22Rv1 (cell line): Measurements from ENCODE around the gene COL12A1.

Experiments used
- H3K27ac ChIP-seq: fragments of 450-650 bp; 2 replicates; pipeline ENCODE4 v1.5.1; 2017
- CTCF ChIP-seq: fragments of 450-650 bp; IDR thresholded peaks from 2 replicates; pipeline ENCODE4 v1.5.1; 2017; ENCODE audit warnings: mild to moderate bottlenecking
- ZFX ChIP-seq: fragments of 450-650 bp; IDR thresholded peaks from 2 replicates; pipeline ENCODE4 v1.6.1; 2017; ENCODE audit warnings: antibody characterized with exemption, borderline replicate concordance

Gene COL12A1

GRCh38 chr6:75128878-75129570, 76.8 kb downstream of the COL12A1 start:
- TF ChIP-seq CTCF (no peak), ZFX (no peak)
- no peak overlapping the region for H3K27ac ChIP-seq

GRCh38 chr6:75126518-75126917, 79.3 kb downstream of the COL12A1 start:
- TF ChIP-seq CTCF = no peak
- no peak for TF ChIP-seq ZFX
- H3K27ac ChIP-seq = no peak overlapping the region

- H3K27ac ChIP-seq = no peak overlapping the region
- TF ChIP-seq CTCF (no peak), ZFX (no peak)
Observed at GRCh38 chr6:75124983-75125382, 80.9 kb downstream of the COL12A1 start.

- TF ChIP-seq CTCF (no peak), ZFX (no peak)
- H3K27ac ChIP-seq = no peak overlapping the region
Observed at GRCh38 chr6:75124085-75124484, 81.8 kb downstream of the COL12A1 start.

GRCh38 chr6:75118925-75119515, 86.8 kb downstream of the COL12A1 start:
- TF ChIP-seq CTCF (no peak), ZFX (no peak)
- no peak overlapping the region for H3K27ac ChIP-seq

- H3K27ac ChIP-seq = no peak overlapping the region
- TF ChIP-seq ZFX (no peak), CTCF (no peak)
Observed at GRCh38 chr6:75117701-75118100, 88.2 kb downstream of the COL12A1 start.

- TF ChIP-seq ZFX = no peak
- TF ChIP-seq CTCF = no peak
- H3K27ac ChIP-seq = no peak overlapping the region
Observed at GRCh38 chr6:75116946-75117345, 88.9 kb downstream of the COL12A1 start.
